Esophagus muscularis mucosa (tissue), 3 donors: ENCODE results near the gene KIF2A.

ENCODE experiments used
- POLR2A ChIP-seq: fragments of 450-650 bp; IDR thresholded peaks from one replicate; pipeline ENCODE4 v1.6.1; 2017; ENCODE audit warnings: antibody characterized with exemption, moderate library complexity, mild to moderate bottlenecking, low read depth
- POLR2AphosphoS5 ChIP-seq, 2 donors: sonication (generic); formaldehyde crosslinking; IDR thresholded peaks; one replicate each; pipeline ENCODE4 v1.6.1; 2017; ENCODE audit warnings: antibody characterized with exemption in 2 of 2
- TF ChIP-seq, protein P1 (sequence below), 3 experiments: fragments of 200-600 bp in 2 of 3; fragments of 450-650 bp in 1 of 3; sonication (generic) in 2 of 3; IDR thresholded peaks; one replicate each; pipeline ENCODE4 v1.5.1; 2017 to 2019; ENCODE audit warnings: antibody characterized with exemption in 3 of 3, mild to moderate bottlenecking in 2 of 3, moderate library complexity in 1 of 3

DNA sequence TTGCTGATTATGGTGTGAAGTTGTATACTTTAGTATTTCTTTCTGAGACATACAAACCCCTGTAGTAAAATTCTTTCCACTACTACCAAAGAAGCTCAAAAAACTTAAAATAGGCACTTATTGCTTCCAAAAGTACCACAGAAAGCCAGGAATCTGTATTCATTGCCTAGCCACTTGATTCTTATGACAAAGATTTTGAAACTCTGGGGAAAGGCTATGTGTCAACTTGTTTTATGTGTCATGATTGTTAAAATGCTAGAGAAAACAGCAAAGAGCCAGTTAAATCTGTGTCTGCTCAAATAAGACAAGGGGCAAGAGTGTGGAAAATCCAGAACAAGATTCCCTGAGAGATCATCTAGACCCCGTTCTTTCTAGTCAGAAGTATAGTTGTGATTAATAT is 6.0 kb downstream of the KIF2A start:
- TF ChIP-seq POLR2A (no peak), POLR2AphosphoS5 (IDR thresholded peaks at IDR 0.05) (no peak)
- TF ChIP-seq, protein P1, sequence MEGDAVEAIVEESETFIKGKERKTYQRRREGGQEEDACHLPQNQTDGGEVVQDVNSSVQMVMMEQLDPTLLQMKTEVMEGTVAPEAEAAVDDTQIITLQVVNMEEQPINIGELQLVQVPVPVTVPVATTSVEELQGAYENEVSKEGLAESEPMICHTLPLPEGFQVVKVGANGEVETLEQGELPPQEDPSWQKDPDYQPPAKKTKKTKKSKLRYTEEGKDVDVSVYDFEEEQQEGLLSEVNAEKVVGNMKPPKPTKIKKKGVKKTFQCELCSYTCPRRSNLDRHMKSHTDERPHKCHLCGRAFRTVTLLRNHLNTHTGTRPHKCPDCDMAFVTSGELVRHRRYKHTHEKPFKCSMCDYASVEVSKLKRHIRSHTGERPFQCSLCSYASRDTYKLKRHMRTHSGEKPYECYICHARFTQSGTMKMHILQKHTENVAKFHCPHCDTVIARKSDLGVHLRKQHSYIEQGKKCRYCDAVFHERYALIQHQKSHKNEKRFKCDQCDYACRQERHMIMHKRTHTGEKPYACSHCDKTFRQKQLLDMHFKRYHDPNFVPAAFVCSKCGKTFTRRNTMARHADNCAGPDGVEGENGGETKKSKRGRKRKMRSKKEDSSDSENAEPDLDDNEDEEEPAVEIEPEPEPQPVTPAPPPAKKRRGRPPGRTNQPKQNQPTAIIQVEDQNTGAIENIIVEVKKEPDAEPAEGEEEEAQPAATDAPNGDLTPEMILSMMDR (IDR thresholded peaks at IDR 0.05): no peak
